Measurements from ENCODE around the gene NPM1.

GRCh38 chr5:171444582-171444981, 56.9 kb downstream of the NPM1 start:
- TF ChIP-seq POLR2A (IDR thresholded peaks at IDR 0.05) (no peak), POLR2AphosphoS5 (IDR thresholded peaks at IDR 0.05) (no peak)
